GM21619 (cell line): Measurements from ENCODE around the gene TMEM38A.

ENCODE experiments used
- ATAC-seq: cut with Tn5 transposase; IDR thresholded peaks from one replicate; pipeline ENCODE4 v1.9.1; 2021; ENCODE audit not compliant: unreplicated experiment

Gene TMEM38A

GRCh38 chr19:16660763-16661479 is at the start of gene TMEM38A:
Gene TMEM38A, plus strand, starts transcription at chr19:16661139. Its CDS starts 79 bp downstream, at chr19:16661218.
- ATAC-seq: peak; percentile 25

- no peak for ATAC-seq
Measured at GRCh38 chr19:16612636-16613035, 48.3 kb upstream of the TMEM38A start.

- ATAC-seq: no peak
Measured at GRCh38 chr19:16613841-16614240, 47.1 kb upstream of the TMEM38A start.

- no peak for ATAC-seq
Measured at GRCh38 chr19:16614941-16615340, 46.0 kb upstream of the TMEM38A start.

- no peak for ATAC-seq
Measured at GRCh38 chr19:16615808-16616207, 45.1 kb upstream of the TMEM38A start.

- ATAC-seq: no peak
Measured at GRCh38 chr19:16618248-16618647, 42.7 kb upstream of the TMEM38A start.

- ATAC-seq: no peak
Measured at GRCh38 chr19:16619457-16619856, 41.5 kb upstream of the TMEM38A start.

GRCh38 chr19:16620018-16620417 is 40.9 kb upstream of the TMEM38A start:
- no peak for ATAC-seq

- no peak for ATAC-seq
Measured at GRCh38 chr19:16620584-16620983, 40.4 kb upstream of the TMEM38A start.

- ATAC-seq: no peak
Measured at GRCh38 chr19:16621165-16621800, 39.7 kb upstream of the TMEM38A start.

- ATAC-seq: no peak
Measured at GRCh38 chr19:16623066-16623465, 37.9 kb upstream of the TMEM38A start.

GRCh38 chr19:16623576-16623975 is 37.4 kb upstream of the TMEM38A start:
- no peak for ATAC-seq

GRCh38 chr19:16624236-16624635 is 36.7 kb upstream of the TMEM38A start:
- ATAC-seq: no peak

- ATAC-seq: no peak
Measured at GRCh38 chr19:16625163-16625958, 35.6 kb upstream of the TMEM38A start.

- ATAC-seq: no peak
Measured at GRCh38 chr19:16626796-16627192, 34.1 kb upstream of the TMEM38A start.

GRCh38 chr19:16627193-16627927 is 33.6 kb upstream of the TMEM38A start:
- ATAC-seq: peak; percentile 9

GRCh38 chr19:16627928-16628182 is 33.1 kb upstream of the TMEM38A start:
- ATAC-seq: no peak

- peak; percentile 67 for ATAC-seq
Measured at GRCh38 chr19:16628183-16628983, 32.6 kb upstream of the TMEM38A start, which contains the start of gene MED26. Gene MED26, minus strand, starts transcription at chr19:16628204. Its CDS starts 261 bp downstream, at chr19:16627943.

GRCh38 chr19:16628984-16629691 is 31.8 kb upstream of the TMEM38A start:
- ATAC-seq: no peak

GRCh38 chr19:16631465-16631864 is 29.5 kb upstream of the TMEM38A start:
- no peak for ATAC-seq
